GM19099 (cell line): Measurements from ENCODE around the gene SLC9A6.

Experiments used
- POLR2A ChIP-seq: IDR thresholded peaks from 3 replicates; pipeline ENCODE4 v1.6.1; 2011; ENCODE audit warnings: low read depth; ENCODE audit not compliant: insufficient read length; ENCODE audit errors: extremely low read depth

The SLC9A6 gene

DNA sequence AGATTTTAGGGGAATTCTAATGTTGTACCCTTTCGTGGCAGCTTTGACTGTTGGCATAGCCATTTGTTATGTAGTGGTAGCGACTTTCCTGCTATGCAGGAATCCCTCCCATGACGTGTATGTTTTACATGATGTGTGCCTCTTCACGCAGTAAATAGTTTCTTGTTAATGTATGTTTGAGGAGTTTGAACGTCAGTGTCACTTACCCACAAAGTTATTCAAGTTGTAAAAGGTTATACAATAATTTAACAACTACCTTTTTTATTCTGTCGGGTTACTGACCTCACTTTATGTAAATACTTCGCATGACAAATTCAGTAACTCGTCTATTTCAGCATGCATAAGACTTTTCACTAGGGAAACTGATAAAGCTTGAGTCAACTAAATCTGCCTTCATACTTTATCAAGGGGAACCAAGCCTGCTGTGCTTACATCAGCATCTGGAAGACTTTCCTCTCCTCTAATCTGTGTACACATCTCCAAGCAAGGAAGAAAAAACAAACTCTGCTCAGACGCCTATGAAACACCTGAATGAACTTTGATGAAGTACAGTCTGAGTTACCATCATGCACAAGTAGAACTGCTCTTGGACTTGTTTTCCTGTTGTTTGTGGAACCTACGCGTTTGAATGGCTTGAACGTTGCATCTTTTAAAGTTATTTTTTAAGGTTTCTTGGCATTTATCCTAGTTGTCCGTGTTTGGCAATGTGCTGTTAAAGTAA is 61.2 kb downstream of the SLC9A6 start:
- TF ChIP-seq POLR2A, result no peak

- TF ChIP-seq POLR2A, result no peak
Measured at GRCh38 chrX:136047016-136047642, 61.9 kb downstream of the SLC9A6 start.

- no peak for TF ChIP-seq POLR2A
Measured at GRCh38 chrX:136047969-136048368, 62.7 kb downstream of the SLC9A6 start.

DNA sequence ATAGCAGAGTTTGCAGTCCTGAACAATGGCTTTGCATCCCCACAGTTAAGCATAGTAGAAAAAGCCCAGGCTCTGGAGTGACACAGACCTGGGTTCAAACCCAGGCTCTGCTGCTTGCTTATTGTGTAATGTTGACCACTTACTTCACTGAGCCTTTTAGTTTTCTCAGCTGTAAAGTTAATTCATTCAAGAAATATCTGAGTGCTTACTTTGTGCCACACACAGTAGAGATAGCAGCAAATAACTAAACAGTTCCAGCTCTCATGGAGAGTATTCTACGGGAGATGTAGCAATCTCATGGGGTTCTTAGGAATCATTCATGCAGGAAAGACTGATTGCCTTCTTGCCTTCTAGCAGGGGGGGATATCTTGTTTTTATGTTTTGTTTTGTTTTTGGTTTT is 63.2 kb downstream of the SLC9A6 start:
- no peak for TF ChIP-seq POLR2A

DNA sequence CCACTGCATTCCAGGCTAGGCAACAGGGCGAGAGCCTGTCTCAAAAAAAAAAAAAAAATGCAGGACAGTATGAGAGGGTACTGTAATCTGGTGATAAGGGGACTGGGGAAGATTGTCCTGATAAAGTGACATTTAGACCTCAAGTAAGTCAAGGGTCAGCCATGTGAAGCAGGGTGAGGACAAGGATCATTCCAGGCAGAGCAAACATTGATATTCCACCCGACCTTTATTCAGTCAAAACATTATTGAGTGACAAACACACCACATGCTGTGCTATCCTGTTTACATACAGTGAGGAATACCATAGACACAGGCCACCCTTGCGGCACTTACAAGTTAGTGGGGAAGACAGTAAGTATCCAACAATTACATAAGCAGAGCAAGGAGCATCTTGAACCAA is 64.4 kb downstream of the SLC9A6 start:
- TF ChIP-seq POLR2A, result no peak

DNA sequence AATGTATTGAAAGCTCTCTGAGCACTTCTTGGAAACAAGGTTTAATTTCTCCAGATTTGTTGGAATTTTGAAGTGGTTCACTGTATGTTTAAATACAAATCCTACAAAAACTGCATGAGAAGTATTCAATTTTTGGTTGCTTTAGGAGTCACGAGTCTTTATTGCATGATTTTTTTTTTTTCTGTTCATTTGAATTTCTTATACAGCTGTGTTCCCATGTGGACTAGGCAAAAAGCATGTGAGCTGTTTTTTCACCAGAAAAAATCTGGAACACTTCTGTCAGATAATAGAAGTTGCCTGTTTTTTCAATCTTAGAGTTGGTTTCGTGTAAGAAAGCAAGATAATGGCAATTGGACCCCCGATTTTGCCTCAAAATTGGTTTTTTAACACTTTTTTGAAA is 66.4 kb downstream of the SLC9A6 start:
- no peak for TF ChIP-seq POLR2A

DNA sequence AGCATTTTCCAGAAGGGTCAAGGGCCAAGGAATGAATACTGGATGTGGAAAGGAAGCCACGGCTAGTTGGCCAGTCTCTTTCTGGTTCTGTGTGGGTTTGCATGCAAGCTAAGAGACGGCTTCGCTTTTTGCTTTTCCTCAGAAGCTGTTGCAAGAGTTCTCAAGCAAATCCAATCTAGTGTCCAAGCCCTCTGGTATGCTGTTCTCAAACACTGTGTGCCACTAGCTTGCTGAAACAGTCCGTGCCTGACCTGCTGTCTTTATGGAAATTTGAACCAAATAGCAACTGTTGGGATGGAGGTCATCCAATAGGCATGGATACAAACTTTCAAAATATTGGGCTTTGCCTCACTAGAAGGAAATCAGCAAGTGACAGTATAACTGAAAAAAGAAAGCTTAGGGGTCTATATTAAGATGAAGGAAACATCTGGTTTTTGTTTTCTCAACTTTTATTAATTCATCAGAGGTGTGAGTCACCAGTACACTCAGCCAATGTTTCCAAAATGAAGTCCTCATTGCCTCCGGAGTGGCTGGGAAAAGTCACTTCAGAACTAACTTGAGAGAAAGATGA is 70.5 kb downstream of the SLC9A6 start:
- no peak for TF ChIP-seq POLR2A

DNA sequence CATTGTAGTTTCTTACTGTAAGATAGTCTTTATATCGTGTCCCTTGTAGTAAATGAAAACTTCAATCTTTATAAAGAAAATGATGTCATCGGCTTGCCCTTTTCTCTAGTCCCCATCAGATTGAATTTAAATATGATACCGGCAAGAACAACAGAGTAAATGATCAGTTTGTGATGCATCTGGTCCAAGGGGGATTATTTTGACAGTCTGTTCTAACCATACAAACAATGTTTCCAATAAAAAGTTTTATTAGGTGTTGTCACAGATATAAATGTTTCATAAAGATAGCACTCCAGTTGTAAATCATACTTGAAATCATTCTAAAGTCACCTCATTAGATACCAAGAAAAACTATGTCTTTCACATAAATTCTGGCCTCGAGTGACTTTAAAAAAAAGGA is 72.3 kb downstream of the SLC9A6 start:
- no peak for TF ChIP-seq POLR2A

GRCh38 chrX:136059350-136059749 is 74.1 kb downstream of the SLC9A6 start:
- TF ChIP-seq POLR2A, result no peak

- no peak for TF ChIP-seq POLR2A
Measured at GRCh38 chrX:136061286-136061685, 76.1 kb downstream of the SLC9A6 start.

DNA sequence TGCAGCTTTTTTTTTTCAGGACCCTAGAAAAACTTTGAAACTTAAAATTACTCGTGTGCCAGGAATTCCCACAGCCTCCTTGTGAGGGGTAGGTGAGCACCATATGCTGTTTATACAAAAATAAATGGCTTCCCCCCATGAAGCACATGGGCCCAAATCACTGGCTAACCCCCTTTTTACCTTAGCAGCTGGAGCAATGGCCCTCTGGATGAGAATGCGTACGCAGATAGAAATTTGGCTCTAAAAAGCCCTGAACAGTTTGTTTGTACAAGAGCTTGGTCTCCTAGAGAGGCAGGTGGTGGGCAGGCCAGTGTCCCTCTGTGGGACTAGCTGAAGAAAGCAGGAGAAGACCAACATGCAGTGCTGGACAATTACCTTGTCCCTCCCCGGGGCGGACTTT is 76.5 kb downstream of the SLC9A6 start:
- TF ChIP-seq POLR2A, result no peak

GRCh38 chrX:136063340-136064079 is 78.3 kb downstream of the SLC9A6 start:
- TF ChIP-seq POLR2A, result no peak

- TF ChIP-seq POLR2A, result no peak
Measured at GRCh38 chrX:136064661-136065043, 79.4 kb downstream of the SLC9A6 start.

DNA sequence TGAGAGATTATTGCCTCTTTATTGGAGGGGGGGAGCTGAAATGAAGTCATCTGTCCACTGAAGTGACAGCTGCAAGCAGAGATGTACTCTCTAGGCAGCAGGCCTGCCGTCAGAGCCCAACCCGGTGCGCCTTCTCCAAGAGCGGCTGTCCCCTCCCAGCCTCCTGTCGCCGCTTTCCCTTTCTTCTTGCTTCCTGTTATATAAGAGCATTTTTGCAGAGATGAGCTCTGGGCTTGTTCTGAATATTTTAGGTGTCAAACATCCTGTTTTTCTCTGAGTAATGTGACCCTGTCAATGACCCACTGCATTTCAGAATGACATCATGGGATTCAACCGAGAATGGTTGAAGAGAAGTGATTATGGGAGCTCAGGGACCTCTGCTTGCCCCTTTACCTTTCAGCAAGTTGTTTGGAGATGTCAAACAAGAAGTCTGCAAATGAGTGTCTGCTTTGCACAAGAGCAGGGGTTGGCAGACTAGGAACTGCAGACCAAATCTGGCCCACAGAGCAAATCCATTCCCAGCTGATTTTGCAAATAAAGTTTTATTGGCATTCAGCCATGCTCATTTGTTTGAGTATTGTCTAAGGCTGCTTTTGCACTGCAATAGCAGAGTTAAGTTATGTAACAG is 79.9 kb downstream of the SLC9A6 start:
- TF ChIP-seq POLR2A, result no peak

DNA sequence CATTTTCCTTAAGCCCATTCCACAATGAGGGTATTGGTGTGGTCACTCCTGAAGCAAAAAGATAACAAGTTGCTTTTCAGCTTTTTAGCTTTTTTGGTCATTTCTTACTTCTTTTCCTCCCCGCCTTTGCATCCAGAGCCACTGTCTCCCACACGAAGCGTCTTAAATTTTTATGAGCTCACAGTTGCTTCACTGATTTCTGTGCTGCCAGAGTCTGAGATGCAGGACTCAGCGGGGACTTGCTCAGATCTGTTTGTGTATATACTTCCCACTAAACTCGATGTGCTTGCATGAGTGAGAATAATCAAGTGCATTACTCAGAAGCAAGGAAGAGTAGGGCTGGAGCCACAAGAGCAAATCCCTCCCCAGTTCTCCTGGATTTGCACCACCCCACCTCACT is 81.9 kb downstream of the SLC9A6 start:
- TF ChIP-seq POLR2A, result no peak
